Activated T-helper 9 cell treated with anti-CD3 and anti-CD28 coated beads, Interleukin-2, amount 50 U/mL, for 16 hours (primary cell): Measurements from ENCODE around the gene MAPK8.
"Not testable (repeated sequence)": the region's sequence is repeated elsewhere in the genome, so short reads cannot be mapped to it uniquely, and the experiment has no call there.

Experiments used
- DNase-seq: peaks from one replicate; pipeline ENCODE4 v3.0.0-alpha.2; 2020; ENCODE audit warnings: low read depth

The MAPK8 gene

DNA sequence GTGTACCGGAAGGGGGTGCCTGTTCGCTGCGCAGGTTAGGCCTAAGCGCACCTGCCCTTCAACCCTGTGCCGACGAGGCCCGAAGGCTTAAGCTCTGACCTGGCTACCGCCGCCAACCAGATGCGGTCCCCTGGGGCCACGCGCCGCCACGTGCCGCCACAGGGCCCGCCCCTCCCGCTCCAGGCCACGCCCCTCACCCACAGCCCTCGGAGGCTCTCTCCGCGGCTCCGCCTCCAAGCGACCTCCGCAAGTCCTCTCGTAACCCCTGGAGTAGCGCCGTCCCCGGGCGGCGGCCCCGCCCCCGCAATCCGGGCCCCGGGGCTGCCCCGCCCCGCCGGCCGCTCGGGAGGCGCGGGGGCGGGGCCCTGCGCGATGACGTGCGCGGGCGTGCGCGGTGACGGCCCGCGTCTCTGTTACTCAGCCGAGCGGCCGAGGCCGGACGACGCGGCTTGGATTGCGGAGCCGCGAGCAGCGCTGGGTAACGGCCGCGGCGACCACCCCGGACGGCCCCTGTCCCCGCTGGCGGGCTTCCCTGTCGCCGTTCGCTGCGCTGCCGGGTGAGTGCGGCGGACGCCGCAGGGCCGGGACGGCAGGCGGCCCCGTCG is at the start of gene MAPK8:
Gene MAPK8 (plus strand): TSS at position 413 of the 605 bp plus-strand sequence. CDS start 94,984 bp downstream, outside the sequence.
- peak; percentile 91 for DNase-seq

DNA sequence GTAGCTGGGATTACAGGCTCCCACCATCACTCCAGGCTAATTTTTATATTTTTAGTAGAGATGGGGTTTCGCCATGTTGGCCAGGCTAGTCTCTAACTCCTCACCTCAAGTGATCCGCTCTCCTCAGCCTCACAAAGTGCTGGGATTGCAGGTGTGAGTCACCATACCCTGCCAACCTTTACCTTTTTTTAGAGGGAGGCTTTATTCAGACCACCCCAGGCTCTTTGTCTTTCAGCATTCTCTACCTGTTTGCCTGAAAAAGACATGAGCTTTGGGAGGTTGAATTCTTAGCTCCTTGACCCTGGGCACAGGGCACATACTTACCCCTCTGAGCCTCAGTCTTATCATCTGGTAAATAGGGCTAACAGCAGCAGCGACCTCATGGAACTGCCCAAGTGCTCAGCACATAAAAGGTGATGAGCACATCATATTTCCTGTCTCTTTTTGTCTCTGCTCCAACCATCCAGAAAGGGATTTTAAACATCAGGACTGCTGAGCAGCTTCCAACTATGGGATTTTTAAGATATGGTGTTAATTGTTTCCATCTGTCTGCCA is 49.0 kb upstream of the MAPK8 start:
- DNase-seq: no peak

DNA sequence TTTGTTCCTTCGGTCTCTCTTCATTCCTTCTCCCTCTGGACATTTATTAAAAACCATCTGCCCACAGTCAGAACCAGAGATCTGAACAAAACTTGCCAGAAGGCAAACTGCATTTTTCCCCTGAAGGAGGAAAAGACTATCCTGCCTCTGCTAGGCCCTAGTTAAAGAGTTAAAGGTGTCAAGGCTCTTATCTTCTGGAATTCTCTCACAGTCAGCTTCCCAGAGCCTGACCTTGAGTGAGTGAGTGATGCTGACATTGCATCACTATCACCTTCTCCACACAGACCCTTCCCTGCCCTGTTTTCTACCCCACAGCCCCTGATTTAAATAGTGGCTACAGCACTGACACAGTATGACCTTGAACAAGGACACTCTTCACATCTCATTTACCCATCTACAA is 48.4 kb upstream of the MAPK8 start:
- no peak for DNase-seq

DNA sequence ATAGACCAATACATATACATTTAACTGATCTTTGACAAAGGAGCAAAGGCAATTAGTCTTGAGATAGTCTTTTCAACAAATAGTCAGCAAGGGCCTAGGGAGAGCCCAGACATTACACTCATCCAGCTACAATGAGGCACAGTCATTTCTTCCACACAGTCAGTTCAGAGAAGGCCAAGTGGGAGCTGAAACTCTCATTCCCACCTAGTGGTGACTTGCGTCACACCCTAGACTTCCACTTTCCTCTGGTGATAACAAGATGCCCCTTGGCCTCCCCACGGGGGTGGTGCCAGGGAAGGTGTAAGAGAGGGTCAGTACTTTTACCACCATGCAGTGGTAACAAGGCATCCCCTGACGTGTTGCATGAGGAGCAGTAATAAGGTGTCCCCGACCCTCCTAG is 39.9 kb upstream of the MAPK8 start:
- DNase-seq: no peak

DNA sequence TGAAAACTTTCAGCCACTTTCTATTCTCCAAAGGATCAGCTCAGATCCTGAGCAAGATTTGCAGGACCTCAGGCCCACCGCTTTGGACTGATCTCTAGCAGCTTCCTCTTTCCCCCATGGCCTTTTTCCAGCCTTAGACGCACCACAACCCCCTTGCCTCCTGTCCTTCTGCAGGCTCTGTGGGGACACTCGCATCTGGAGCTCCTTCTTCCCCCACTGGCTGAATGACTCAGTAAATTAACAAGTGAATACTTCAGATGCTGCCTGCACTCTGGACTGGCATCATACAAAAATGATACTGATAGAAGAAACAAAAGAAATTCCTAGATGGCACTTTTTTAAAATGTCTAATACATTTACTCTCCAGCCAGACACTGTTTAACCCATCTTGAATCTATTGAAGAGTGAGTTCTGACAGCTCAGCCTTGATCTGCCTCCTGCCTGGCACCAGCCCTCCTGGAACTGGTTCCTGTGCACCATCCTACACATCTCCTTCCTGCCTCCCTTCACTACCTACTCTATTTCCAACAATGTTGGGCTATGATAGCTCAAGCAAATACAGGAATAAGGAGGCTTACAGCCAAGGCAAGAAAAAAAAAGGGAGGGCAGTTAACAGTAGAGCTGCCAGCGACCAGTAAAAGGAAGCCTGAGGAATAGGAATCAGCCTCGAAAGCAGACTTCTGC is 35.3 kb upstream of the MAPK8 start:
- no peak for DNase-seq

DNA sequence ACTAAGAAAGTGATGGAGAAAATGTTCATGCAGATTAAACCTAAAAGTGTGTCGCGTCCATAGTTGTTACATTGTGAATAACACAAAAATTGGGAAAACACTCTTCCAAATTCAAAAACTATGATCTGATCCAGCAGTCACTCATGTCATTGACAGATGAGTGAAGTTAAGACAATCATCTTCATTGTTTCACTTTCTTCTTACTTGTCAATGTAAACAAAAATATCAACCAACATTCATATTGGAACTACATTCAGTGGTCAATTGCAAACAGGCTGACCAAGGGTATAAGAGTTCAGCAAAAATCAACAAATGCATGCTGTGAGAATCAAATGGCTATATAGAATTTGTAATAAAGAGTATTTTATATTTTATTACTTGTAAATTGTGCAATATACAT is 33.8 kb upstream of the MAPK8 start:
- no peak for DNase-seq

DNA sequence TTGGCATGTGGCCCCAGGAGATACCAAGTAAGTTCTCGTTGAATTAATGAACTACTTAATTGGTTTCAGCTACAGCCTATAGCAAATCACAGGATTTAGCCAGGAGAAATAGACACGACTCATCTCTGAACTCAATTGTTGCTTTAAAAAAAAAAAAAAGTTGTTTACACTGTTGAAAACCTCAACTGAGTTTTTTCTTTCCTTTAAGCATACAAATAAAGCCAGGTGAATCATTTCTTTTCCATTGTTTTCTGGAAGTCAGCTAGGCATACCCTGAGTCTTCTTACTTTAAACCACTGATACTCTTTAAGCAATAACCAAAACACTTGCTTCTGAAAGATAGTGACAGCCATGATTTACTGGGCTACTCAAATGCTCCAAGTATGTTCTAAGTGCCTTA is 32.7 kb upstream of the MAPK8 start:
- no peak for DNase-seq

DNA sequence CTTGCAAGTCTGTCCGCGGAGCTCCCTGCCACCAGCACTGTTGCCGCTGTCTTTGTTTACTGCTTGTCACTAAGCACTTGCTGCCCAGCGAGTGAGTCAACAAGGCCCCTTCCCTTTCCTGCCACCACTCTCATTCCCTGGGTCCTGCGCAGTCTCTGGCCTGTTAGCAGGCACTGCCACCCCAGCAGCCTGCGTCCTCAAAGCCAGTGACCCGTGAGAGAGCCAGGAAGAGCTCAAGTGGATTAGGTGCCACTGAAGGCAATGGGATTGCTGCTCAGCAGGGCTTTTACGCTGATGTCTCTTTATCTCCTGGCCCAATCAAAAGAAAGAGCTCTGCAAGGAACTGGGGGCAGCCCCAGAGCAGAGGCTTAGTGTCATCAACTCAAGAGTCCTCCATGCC is 31.8 kb upstream of the MAPK8 start, which contains the start of gene FRMPD2:
Gene FRMPD2 (minus strand): TSS at position 61 of the 400 bp plus-strand sequence. CDS start 129 bp downstream, outside the sequence.
- no peak for DNase-seq

DNA sequence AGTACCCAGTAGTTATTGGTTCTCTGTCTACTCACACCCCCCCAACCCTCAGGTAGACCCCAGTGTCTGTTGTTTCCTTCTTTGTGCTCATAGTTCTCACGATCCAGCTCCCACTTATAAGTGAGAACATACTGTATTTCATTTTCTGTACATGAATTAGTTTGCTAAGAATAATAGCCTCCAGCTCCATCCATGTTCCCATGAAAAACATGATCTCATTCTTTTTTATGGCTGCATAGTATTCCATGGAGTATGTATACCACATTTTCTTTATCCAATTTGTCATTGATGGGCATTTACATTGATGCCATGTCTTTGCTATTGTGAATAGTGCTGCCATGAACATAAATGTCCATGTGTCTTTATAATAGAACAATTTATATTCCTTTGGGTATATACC is 29.4 kb upstream of the MAPK8 start:
- no peak for DNase-seq

DNA sequence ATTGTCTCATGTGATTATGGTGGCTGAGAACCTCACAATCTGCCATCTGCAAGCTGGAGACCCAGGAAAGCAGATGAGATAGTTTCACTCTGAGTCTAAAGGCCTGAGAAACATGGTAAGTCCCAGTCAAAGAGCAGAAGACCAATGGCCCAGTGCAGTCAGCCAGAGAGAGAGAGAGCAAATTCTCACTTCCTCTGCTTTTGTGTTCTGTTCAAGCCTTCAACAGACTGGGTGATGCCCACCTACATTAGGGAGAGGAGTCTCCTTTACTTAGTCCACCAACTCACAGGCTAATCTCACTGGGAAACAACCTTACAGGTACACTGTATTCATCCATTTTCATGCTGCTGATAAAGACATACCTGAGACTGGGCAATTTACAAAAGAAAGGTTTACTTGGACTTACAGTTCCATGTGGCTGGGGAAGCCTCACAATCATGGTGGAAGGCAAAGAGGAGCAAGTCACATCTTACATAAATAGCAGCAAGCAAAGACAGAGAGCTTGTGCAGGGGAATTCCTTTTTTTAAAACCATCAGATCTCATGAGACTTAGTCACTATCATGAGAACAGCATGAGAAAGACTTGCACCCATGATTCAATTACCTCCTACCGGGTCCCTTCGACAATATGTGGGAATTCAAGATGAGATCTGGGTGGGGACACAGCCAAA is 27.3 kb upstream of the MAPK8 start:
- no peak for DNase-seq

DNA sequence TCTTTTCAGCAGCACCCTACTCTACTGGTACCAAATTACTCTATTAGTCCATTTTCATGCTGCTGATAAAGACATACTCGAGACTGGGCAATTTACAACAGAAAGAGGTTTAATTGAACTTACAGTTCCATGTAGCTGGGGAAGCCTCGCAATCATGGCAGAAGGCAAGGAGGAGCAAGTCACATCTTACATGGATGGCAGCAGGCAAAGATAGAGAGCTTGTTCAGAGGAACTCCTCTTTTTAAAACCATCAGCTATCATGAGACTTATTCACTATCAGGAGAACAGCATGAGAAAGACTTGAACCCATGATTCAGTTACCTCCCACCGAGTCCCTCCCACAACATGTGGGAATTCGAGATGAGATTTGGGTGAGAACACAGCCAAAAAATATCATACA is 24.8 kb upstream of the MAPK8 start:
- not testable (repeated sequence) for DNase-seq

DNA sequence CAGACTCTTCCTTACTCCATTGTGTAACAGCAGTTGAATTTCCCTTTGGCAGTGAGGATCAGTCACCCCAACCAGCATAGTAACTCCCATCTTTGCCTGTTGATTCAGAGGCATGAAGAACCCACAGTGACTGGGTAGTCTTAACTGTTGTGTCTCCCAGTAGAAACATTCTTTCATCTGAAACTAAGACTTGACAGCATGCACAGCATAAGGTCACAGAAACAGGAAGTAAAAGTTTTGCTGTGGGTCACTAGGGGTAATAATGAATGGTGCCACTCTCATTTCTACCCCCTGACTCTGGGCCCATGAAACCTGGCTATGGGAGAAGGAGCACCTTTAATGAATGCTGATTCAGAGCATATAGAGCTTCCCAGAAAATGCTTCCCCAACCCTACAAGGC is 23.6 kb upstream of the MAPK8 start:
- DNase-seq: no peak

DNA sequence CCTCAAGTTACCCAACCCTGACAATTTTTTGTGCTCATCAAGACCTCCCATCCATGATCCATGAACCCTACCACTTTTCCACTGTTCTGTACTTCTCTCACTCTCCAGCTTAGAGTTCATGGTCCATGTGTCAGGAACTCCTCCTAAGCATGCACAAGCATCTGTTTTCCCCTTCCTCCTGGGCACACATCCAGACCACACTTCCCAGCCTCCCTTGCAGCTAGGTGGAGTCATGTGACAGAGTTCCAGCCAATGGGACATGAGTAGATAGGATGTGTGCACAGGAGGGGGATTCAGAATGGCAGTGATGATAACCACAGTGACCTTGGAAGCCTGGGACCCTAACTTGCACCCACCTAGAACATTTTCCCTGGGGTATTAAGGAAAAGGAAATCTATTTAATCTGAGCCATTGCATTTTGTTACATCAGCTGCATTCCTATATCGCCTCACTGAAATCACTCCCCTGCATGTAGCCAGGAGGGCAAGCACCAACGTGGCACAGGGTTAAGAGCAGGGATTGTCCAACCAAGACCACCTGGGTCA is 22.4 kb upstream of the MAPK8 start:
- DNase-seq: no peak

DNA sequence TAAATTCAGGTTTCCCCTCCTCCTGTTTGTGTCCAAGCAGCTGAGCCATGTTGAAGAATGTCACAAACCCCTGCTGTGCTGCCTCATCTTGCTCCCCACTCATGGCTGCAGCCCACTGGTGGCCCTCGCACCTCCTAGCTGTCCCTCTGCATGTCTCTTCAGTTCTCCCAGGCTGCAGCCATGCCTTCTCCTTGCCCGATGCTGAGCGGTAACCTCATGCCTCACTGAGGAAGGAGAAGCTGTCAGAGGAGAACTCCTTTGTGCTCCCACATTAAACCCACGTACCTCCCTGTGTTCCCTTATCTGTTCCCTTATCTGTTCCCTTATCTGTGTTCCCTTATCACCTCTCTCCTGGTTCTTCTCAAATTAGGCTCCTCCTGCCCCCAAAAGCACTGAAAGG is 21.7 kb upstream of the MAPK8 start:
- DNase-seq: no peak

DNA sequence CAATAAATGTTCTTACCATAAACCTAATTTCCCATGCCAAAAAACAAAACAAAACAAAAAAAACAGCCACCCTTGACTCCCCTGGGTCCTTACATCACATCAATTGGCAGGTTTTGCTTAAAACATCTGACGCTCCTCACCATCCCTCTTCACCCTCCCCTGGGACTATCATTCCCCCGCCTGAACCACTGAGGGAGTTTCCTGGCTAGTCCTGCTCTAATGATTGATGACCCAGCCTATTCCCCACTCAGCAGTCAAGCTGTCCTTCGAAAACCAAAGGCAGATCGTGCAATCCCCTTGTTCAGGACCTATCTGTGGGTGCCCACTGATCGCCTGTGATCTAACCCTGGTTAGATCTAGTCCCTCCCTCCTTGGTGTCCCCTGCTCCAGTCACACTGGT is 20.8 kb upstream of the MAPK8 start:
- no peak for DNase-seq

DNA sequence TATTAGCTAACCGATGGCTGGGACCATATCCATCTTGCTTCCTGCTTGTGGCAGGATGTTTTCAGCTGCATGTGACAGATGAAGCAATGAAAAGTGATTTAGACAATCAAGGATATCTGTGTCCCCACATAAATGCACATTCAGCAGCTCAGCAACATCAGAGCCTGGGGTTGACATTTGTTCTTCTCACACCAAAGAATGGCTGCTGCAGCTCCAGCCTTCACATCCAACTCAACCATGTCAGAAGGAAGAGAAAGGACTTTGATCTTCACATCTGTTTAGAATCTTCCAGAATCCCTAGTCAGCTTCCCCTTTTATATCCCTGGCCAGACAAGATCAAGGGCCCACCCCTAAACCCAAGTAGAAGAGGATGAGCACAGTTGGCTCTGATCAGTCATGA is 20.1 kb upstream of the MAPK8 start:
- DNase-seq: no peak

DNA sequence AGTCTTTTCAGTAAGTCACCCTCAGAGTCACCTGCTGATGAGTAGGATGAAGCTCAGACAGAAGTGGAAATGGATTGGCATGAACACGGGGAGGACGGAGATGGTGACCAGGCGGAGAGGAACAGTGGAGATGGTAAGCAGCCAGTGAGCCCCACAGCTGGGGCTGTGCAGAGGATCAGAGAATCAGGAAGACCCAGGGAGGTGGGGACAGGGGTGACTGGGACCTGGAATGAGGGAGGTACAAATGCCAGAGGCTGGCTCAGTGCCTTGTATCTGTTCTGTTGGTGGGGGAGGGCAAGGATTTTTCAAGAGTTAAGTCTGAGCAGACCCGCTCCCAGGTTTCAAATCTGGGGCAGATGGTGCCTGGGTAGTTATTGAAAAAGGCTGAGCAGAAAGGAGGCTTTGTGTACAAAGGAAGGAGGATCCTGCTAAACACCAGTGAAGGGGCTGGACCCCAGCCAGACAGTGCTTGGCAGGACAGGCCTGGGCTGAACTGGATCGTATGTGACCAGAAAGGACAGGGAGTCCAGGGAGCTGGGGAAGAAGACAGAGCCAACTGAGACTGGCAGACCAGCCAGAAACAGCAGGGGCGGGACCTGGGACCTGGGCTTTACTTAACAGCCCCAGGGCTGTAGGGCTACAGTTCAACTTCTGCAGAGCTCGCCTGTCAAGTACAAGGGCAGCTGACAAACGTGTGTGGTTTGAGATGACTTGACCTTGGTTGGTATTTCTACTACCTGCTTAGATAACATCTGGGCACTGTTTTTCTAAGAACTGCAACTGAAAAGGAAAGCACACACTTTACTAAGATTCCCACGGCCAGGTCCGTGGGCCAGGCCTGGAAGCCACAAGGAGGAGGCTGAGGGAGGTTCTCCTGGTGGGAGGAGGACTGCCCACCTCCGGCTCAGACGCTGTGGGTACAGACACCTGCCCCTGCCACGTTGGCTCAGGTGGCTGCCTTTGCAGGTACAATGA is 18.8 kb upstream of the MAPK8 start:
- DNase-seq: no peak

DNA sequence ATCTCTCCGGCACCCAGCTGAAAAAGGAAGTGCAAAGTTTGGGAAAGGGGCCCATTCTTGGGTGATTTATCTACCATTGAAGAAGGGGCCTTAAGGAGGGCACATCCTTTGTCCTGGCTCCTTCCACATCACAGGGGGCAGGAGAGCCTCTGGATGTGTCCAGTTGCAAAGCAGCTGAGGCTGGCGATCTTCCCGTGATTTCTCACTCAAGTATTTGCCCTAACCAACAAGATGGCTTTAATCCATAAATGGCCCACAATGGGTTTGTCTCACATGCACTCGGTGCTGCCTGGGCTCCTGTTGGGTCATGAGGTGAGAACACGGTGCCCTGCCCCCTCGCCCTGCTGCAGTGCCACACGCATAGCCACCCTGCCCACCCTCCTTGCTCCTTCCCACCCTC is 17.8 kb upstream of the MAPK8 start:
- no peak for DNase-seq

DNA sequence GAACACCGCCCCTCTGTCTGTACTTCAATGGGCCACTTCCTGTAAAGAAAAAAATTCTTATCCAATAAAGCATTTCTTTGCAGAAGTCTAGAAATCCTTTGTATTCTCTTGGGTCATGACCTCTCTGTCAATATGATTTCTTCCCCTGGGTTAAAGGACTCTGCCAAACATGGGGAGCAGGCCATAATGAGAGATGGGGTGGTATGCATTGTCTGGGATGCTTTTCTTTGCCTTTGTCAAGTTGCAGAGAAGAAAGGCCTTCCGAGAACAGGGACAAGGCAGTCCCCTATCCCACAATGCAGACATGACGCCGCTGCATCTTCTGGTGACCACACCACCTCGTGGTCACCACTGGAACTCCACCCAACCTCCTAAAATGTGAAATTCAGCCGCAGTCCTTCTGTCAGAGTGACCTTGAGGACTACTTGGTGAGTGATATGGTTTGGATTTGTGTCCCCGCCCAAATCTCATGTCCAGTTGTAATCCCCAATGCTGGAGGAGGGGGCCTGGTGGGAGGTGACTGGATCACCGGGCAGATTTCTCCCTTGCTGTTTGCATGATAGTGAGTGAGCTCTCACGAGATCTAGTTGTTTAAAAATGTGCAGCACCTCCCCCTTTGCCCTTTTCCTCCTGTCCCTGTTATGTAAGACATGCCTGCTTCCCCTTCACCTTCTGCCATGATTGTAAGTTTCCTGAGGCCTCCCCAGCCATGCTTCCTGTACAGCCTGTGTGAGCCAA is 16.8 kb upstream of the MAPK8 start:
- peak; percentile 12 for DNase-seq

DNA sequence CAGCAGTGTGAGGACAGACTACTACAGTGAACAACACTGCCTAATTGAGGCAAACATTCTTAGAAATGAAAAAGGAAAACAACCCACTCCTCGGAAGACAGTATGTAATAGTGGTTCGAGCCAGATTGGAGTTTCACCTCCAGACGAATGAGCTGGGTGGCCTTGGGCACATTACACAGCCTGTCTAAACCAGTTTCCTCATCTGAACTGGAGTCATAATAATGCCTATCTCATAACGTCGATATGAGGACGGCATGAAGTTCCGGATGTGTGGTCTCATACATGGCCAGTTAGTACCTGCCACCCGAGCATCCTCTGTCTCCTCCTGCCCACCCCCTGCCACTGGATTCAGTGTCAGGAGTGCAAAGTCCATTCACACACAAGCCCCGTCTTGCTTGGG is 16.2 kb upstream of the MAPK8 start:
- DNase-seq: no peak

DNA sequence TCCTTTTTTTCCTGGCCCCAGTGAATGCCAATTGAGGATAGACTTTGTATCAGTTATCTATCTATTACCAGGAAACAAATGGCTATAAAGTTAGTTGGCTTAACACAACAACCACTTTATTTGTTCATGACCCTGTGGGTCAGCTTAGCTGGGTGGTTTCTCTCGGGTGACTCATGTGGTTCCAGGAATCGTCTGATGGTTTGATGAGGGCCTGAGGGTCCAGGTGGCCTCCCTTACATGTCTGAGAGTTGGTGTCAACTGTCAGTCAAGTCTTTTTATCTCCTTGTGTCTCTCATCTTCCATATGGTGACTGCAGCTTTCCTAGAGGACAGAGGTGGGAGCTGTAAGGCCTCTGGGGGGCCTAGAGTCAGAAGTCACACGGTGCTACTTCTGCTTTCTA is 15.3 kb upstream of the MAPK8 start:
- DNase-seq: no peak
